Endodermal cell (in vitro differentiated cells): ENCODE results near the gene SLC38A4. TPM values are rescaled to one million over a fixed set of nuclear protein-coding genes. Genes with fewer than 3 reads are reported as not detected.

Source experiments
- DNase-seq: peaks from one replicate; pipeline ENCODE4 v3.0.0-alpha.2; 2017
- H3K27ac ChIP-seq: 2 replicates; pipeline ENCODE4 v1.5.1; 2013; ENCODE audit warnings: mild to moderate bottlenecking, low read depth, low read length, moderate library complexity
- H3K27me3 ChIP-seq: 2 replicates; pipeline ENCODE4 v1.6.1; 2013; ENCODE audit warnings: mild to moderate bottlenecking, low read length, moderate library complexity; ENCODE audit not compliant: insufficient read depth, control insufficient read depth, poor library complexity, severe bottlenecking
- H3K36me3 ChIP-seq: 2 replicates; pipeline ENCODE4 v1.7.0; 2013; ENCODE audit warnings: mild to moderate bottlenecking, low read length, moderate library complexity; ENCODE audit not compliant: control insufficient read depth, insufficient read depth
- H3K4me1 ChIP-seq: one replicate; pipeline ENCODE4 v1.7.0; 2013; ENCODE audit warnings: low read length; ENCODE audit not compliant: control insufficient read depth, insufficient read depth
- H3K4me3 ChIP-seq: 2 replicates; pipeline ENCODE4 v1.5.1; 2013; ENCODE audit warnings: mild to moderate bottlenecking, low read length, moderate library complexity
- H3K9ac ChIP-seq: 2 replicates; pipeline ENCODE4 v1.6.1; 2013; ENCODE audit warnings: mild to moderate bottlenecking, low read length, moderate library complexity; ENCODE audit not compliant: poor library complexity, severe bottlenecking; ENCODE audit errors: extremely low read depth
- H3K9me3 ChIP-seq: 2 replicates; pipeline ENCODE4 v1.6.1; 2013; ENCODE audit warnings: mild to moderate bottlenecking, low read length, moderate library complexity; ENCODE audit not compliant: control insufficient read depth
- H3K27ac Mint-ChIP-seq: 2 replicates; pipeline ENCODE4 v1.8.0; 2020; ENCODE audit warnings: mixed read lengths
- H3K27me3 Mint-ChIP-seq: 2 replicates; pipeline ENCODE4 v1.8.0; 2021; ENCODE audit warnings: mild to moderate bottlenecking, mixed read lengths; ENCODE audit not compliant: insufficient read depth
- H3K36me3 Mint-ChIP-seq: 2 replicates; pipeline ENCODE4 v1.8.0; 2020; ENCODE audit warnings: low read depth, mixed read lengths
- H3K4me1 Mint-ChIP-seq: 2 replicates; pipeline ENCODE4 v1.8.0; 2020; ENCODE audit warnings: mixed read lengths
- H3K4me3 Mint-ChIP-seq: 2 replicates; pipeline ENCODE4 v1.8.0; 2020; ENCODE audit warnings: mild to moderate bottlenecking, moderate library complexity, mixed read lengths
- H3K9me3 Mint-ChIP-seq: 2 replicates; pipeline ENCODE4 v1.8.0; 2020; ENCODE audit warnings: mild to moderate bottlenecking, mixed read lengths
- WGBS, 2 experiments: methylation state at CpG; one replicate each; pipeline versions ENCODE4 v1.1.5 to v1.1.7; 2013; ENCODE audit warnings: missing lambda C conversion rate in 2 of 2, mixed read lengths in 1 of 2; ENCODE audit not compliant: insufficient coverage in 1 of 2, insufficient read length in 1 of 2; 5-methylcytosine and 5-hydroxymethylcytosine counted together
- total RNA-seq, 2 donors: library from RNA; stranded (reverse); fragmentation: NEBNext Ultra II Directional in 1 of 2; extraction: Animal tissue kit (Norgen Biotek cat#: 25700) in 1 of 2; gene quantifications; 2 replicates in 1 of 2; 3 replicates in 1 of 2; pipeline ENCODE4 v1.2.1, GENCODE V29; 2021
- TF ChIP-seq, protein P1 (sequence below): fragments of 200-600 bp; sonication (generic); conservative IDR thresholded peaks from 2 replicates; pipeline ENCODE4 v1.5.0; 2021; ENCODE audit warnings: antibody characterized with exemption, mild to moderate bottlenecking

SLC38A4 gene
- total RNA-seq, 2 donors from 2014 or later = 0.62 TPM; not detected in 1

DNA sequence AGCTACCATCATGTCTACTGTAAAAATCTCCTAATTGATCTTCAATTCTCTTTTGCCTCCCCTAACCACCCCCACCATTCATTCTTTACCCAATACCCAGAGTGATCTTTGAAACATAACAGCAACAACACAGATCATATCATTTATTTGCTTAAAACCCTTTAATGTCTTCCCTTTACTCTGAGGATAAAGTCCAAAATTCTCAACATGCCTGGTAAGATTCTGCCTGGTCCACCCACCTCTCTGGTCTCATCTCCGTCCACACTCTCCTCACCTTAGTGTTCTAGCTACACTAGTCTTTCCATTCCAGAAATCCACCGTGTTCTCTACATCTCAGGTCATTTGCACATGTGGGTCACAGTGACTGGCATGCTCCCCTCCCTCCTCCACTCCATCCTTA is 27.7 kb downstream of the SLC38A4 start:
- Histone ChIP-seq H3K4me3 (no peak overlapping the region), H3K36me3 (no peaks in the 10 kb centered on the region), H3K9me3 (peaks cover 6% of the 10 kb centered on the region), H3K27ac (no peak overlapping the region), H3K27me3 (no peaks in the 10 kb centered on the region), H3K4me1 (no peaks in the 10 kb centered on the region), H3K9ac (no peak overlapping the region)
- H3K27ac Mint-ChIP-seq = no peak overlapping the region
- no peaks in the 10 kb centered on the region for H3K9me3 Mint-ChIP-seq
- no peaks in the 10 kb centered on the region for H3K36me3 Mint-ChIP-seq
- no peaks in the 10 kb centered on the region for H3K4me1 Mint-ChIP-seq
- DNase-seq = no peak
- TF ChIP-seq, protein P1, sequence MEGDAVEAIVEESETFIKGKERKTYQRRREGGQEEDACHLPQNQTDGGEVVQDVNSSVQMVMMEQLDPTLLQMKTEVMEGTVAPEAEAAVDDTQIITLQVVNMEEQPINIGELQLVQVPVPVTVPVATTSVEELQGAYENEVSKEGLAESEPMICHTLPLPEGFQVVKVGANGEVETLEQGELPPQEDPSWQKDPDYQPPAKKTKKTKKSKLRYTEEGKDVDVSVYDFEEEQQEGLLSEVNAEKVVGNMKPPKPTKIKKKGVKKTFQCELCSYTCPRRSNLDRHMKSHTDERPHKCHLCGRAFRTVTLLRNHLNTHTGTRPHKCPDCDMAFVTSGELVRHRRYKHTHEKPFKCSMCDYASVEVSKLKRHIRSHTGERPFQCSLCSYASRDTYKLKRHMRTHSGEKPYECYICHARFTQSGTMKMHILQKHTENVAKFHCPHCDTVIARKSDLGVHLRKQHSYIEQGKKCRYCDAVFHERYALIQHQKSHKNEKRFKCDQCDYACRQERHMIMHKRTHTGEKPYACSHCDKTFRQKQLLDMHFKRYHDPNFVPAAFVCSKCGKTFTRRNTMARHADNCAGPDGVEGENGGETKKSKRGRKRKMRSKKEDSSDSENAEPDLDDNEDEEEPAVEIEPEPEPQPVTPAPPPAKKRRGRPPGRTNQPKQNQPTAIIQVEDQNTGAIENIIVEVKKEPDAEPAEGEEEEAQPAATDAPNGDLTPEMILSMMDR = no peak
- H3K27me3 Mint-ChIP-seq = no peaks in the 10 kb centered on the region
- H3K4me3 Mint-ChIP-seq = no peak overlapping the region
- 80 to 83% methylated on average over 2 of the region's 2 CpGs for WGBS, 2 experiments

GRCh38 chr12:46795988-46796387 is 29.8 kb downstream of the SLC38A4 start:
- no peak for DNase-seq
- WGBS, 2 experiments = 90 to 92% methylated on average over 3 to 4 of the region's 4 CpGs
- no peaks in the 10 kb centered on the region for H3K27me3 Mint-ChIP-seq
- Histone ChIP-seq H3K4me1 (no peaks in the 10 kb centered on the region), H3K9me3 (peaks cover 6% of the 10 kb centered on the region), H3K27ac (no peak overlapping the region), H3K36me3 (no peaks in the 10 kb centered on the region), H3K27me3 (no peaks in the 10 kb centered on the region), H3K9ac (no peak overlapping the region), H3K4me3 (no peak overlapping the region)
- TF ChIP-seq, protein P1 = no peak
- no peaks in the 10 kb centered on the region for H3K9me3 Mint-ChIP-seq
- H3K27ac Mint-ChIP-seq = no peak overlapping the region
- H3K4me3 Mint-ChIP-seq = no peak overlapping the region
- no peaks in the 10 kb centered on the region for H3K4me1 Mint-ChIP-seq
- no peaks in the 10 kb centered on the region for H3K36me3 Mint-ChIP-seq

DNA sequence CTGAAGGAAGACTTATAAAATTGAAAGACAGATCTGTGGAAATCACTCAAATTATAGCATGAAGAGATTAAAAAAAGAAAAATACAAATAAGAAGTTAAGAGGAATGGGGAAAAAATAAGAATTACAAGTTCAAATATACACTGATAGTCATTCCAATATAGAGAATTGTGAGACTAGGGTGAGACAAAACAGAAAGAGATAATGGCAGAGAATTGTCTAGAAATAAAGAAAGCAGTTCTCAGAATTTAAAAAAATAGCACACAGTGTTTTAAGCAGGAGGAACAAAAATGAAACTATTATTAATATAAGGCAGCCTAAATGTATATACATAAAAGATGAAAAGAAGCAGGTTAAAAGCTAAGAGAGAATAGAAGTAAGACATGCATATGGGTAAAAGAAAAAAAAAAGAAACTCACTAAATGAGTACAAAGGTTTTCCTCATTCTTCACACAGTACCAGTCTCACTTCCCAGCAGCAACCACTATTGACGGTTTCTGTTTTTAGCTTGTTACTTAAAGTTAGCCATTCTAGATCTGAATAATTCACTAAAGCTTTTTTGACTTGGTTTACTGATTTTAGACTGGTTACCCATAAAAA is 31.1 kb downstream of the SLC38A4 start:
- Histone ChIP-seq H3K9me3 (peaks cover 6% of the 10 kb centered on the region), H3K36me3 (no peaks in the 10 kb centered on the region), H3K27ac (no peak overlapping the region), H3K4me3 (no peak overlapping the region), H3K9ac (no peak overlapping the region), H3K27me3 (no peaks in the 10 kb centered on the region), H3K4me1 (no peaks in the 10 kb centered on the region)
- H3K4me3 Mint-ChIP-seq = no peak overlapping the region
- no peak overlapping the region for H3K27ac Mint-ChIP-seq
- 76% methylated on average over 1 of the region's 1 CpG; no CpG with 5 or more reads in 1 of the 2 experiments for WGBS, 2 experiments
- no peak for DNase-seq
- no peaks in the 10 kb centered on the region for H3K9me3 Mint-ChIP-seq
- no peaks in the 10 kb centered on the region for H3K27me3 Mint-ChIP-seq
- H3K36me3 Mint-ChIP-seq = no peaks in the 10 kb centered on the region
- no peaks in the 10 kb centered on the region for H3K4me1 Mint-ChIP-seq
- TF ChIP-seq, protein P1 = no peak
